HG03520 (cell line): ENCODE results near the gene SCG3.
"Not testable (repeated sequence)": the region's sequence is repeated elsewhere in the genome, so short reads cannot be mapped to it uniquely, and the experiment has no call there.

ENCODE experiments used
- ATAC-seq: cut with Tn5 transposase; IDR thresholded peaks from one replicate; pipeline ENCODE4 v1.9.1; 2021; ENCODE audit warnings: mild to moderate bottlenecking, moderate library complexity; ENCODE audit not compliant: unreplicated experiment

The SCG3 gene

GRCh38 chr15:51681303-51681963, at the start of gene SCG3:
Gene SCG3 (plus strand): TSS chr15:51681503. CDS start chr15:51681756, 253 bp downstream.
- ATAC-seq = no peak

- ATAC-seq = no peak
These were observed 46.6 kb upstream of the SCG3 start for GRCh38 chr15:51634591-51635198.

- ATAC-seq = no peak
These were observed 39.7 kb upstream of the SCG3 start for GRCh38 chr15:51641490-51642130.

- no peak for ATAC-seq
These were observed 38.6 kb upstream of the SCG3 start for GRCh38 chr15:51642696-51643095.

GRCh38 chr15:51647128-51647562, 34.2 kb upstream of the SCG3 start:
- no peak for ATAC-seq

- ATAC-seq = not testable (repeated sequence)
These were observed 33.2 kb upstream of the SCG3 start for GRCh38 chr15:51648101-51648500.

GRCh38 chr15:51648643-51649042, 32.7 kb upstream of the SCG3 start:
- not testable (repeated sequence) for ATAC-seq

GRCh38 chr15:51649659-51650521, 31.4 kb upstream of the SCG3 start:
- no peak for ATAC-seq

- no peak for ATAC-seq
These were observed 29.1 kb upstream of the SCG3 start for GRCh38 chr15:51652084-51652668.

GRCh38 chr15:51655401-51656057, 25.8 kb upstream of the SCG3 start:
- not testable (repeated sequence) for ATAC-seq

GRCh38 chr15:51658664-51659063, 22.6 kb upstream of the SCG3 start:
- no peak for ATAC-seq

- ATAC-seq = no peak
These were observed 20.2 kb upstream of the SCG3 start for GRCh38 chr15:51661072-51661471.

- no peak for ATAC-seq
These were observed 13.8 kb upstream of the SCG3 start for GRCh38 chr15:51667478-51667877.

GRCh38 chr15:51668446-51668845, 12.9 kb upstream of the SCG3 start:
- no peak for ATAC-seq

- ATAC-seq = no peak
These were observed 11.9 kb upstream of the SCG3 start for GRCh38 chr15:51669381-51669780.

GRCh38 chr15:51672155-51672687, 9.1 kb upstream of the SCG3 start:
- ATAC-seq = no peak

GRCh38 chr15:51672913-51673857, 8.1 kb upstream of the SCG3 start:
- ATAC-seq = no peak

- ATAC-seq = no peak
These were observed 6.1 kb upstream of the SCG3 start for GRCh38 chr15:51675234-51675633.

GRCh38 chr15:51677021-51677420, 4.3 kb upstream of the SCG3 start:
- ATAC-seq = no peak
